Activated CD4-positive, alpha-beta T cell treated with anti-CD3 and anti-CD28 coated beads, Interleukin-2, amount 10 ng/mL, durations not matched to agents 7 days and 5 days (primary cell): ENCODE data around the gene ZC3H10. TPM values are rescaled to one million over a fixed set of nuclear protein-coding genes. Genes with fewer than 3 reads are reported as not detected.
"Not testable (repeated sequence)": the region's sequence is repeated elsewhere in the genome, so short reads cannot be mapped to it uniquely, and the experiment has no call there.

Experiments
- CTCF ChIA-PET: fragments of 350-600 bp; sonication (Branson Sonifier 250); formaldehyde crosslinking; loops from one replicate; lab custom pipeline; 2021; ENCODE audit warnings: antibody characterized with exemption; lab: Charles Lee
- POLR2A ChIA-PET: fragments of 350-600 bp; sonication (Branson Sonifier 250); formaldehyde crosslinking; loops from one replicate; lab custom pipeline; 2021; ENCODE audit warnings: antibody characterized with exemption; lab: Charles Lee
- DNase-seq: peaks from one replicate; pipeline ENCODE4 v3.0.0-alpha.2; 2020
- H3K27ac Mint-ChIP-seq: one replicate; pipeline ENCODE4 v1.8.0; 2021; ENCODE audit warnings: mild to moderate bottlenecking, moderate library complexity, mixed read lengths
- H3K27me3 Mint-ChIP-seq: one replicate; pipeline ENCODE4 v1.8.0; 2021; ENCODE audit warnings: mixed read lengths
- H3K36me3 Mint-ChIP-seq: one replicate; pipeline ENCODE4 v1.8.0; 2021; ENCODE audit warnings: low read depth, mixed read lengths
- H3K4me1 Mint-ChIP-seq: one replicate; pipeline ENCODE4 v1.8.0; 2021; ENCODE audit warnings: mixed read lengths
- H3K4me3 Mint-ChIP-seq: one replicate; pipeline ENCODE4 v1.8.0; 2021; ENCODE audit warnings: mild to moderate bottlenecking, moderate library complexity, mixed read lengths
- H3K9me3 Mint-ChIP-seq: one replicate; pipeline ENCODE4 v1.8.0; 2021; ENCODE audit warnings: mixed read lengths
- total RNA-seq, 2 experiments: library from RNA; stranded (reverse); gene quantifications; one replicate each; pipeline ENCODE4 v1.2.3, GENCODE V29; 2021

Gene ZC3H10
- total RNA-seq, 2 experiments from 2014 or later: 8.2 to 9.1 TPM

DNA sequence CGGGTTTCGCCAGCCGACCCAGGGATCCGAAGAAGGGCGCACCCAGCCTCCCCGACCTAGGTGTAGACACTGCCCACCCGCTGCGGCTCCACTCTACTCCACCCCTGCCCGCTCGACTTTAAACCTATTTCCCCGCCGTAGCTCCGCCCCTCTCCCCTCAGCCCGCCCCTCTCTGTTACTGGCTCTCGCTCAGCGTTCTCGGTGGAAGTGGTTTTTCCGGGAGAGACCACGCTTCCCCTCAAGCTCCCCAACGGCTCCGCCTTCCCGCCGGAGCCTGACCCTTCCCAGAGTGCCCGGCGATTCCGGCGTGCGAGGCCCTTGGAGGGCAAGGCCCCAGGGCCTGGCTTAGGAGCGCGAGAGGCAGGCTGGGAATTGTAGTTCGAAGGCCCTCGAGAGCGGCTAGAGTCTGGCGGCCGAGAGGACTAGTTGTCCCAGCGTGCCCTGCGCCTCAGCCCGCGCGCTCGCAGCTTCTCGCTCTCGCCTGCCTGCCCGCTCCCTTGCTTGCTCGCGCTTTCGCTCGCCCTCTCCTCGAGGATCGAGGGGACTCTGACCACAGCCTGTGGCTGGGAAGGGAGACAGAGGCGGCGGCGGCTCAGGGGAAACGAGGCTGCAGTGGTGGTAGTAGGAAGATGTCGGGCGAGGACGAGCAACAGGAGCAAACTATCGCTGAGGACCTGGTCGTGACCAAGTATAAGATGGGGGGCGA, 13.8 kb upstream of the ZC3H10 start, which contains the start of gene PA2G4:
Gene PA2G4, plus strand, starts transcription at position 451 of the 706 bp plus-strand sequence. Its CDS starts 179 bp downstream, at position 630.
- peak; percentile 99 for DNase-seq
- peak within 1 kb of the TSS; percentile 99 for H3K4me3 Mint-ChIP-seq
- ChIA-PET POLR2A (interaction anchor here (0.9 to 2.0 kb wide), 5 partner anchors 8 to 85 kb away, joined by 3 to 10 read pairs (median 4); partner anchors contain the start of genes SMARCC2 and ZC3H10), CTCF (interaction anchor here (0.6 to 5.5 kb wide), 13 partner anchors 13 to 1645 kb away, joined by 3 to 41 read pairs (median 4); partner anchors contain the start of genes ERBB3, RPL41, SMARCC2 and SUOX)
- H3K27me3 Mint-ChIP-seq: no peaks in the 10 kb centered on the region
- H3K36me3 Mint-ChIP-seq: peaks cover 48% of the 10 kb centered on the region
- H3K9me3 Mint-ChIP-seq: no peaks in the 10 kb centered on the region
- peaks cover 62% of the 10 kb centered on the region for H3K4me1 Mint-ChIP-seq
- peak within 1 kb of the TSS; percentile 98 for H3K27ac Mint-ChIP-seq

DNA sequence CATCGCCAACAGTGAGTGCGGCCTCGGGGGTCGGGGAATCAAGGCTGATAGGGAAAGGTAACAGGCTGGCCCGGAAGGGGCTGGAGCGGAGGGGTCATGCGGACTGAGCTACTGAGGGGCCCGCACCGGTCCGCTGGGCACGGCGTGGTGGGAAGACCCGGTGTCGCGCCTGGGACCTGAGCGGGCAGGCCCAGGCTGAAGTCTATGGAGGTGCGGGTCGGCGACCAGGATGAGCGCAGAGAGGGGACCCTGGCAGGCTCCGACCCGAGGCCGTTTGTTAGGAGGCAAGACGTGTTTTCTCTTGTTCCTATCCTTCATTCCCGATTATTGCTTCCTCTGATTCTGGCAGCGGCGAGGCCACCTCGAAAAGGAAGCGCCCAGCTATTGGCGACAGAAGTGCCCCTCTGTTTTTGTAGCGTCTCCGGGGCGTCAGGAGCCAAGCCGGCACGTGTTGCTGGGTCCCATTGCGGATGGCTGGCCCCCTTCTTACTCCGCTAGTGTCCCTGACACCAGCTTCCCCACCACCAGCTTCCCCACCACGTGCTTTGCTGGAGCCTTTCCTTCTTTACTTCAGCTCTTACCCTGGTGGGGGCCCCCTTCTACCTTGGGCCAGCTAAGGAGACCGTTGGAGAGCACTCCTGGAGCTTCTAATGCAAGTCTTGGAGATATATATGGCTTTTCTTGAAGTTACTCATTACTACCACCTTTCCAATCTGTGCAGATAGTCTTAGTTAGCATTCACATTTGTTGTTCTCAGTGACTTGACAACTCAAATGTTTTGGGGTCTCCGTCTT, 13.1 kb upstream of the ZC3H10 start:
- ChIA-PET CTCF (interaction anchor here (0.6 to 5.5 kb wide), 11 partner anchors 12 to 1645 kb away, joined by 3 to 41 read pairs (median 4); partner anchors contain the start of genes ERBB3, RPL41, SMARCC2 and SUOX), POLR2A (interaction anchor here (0.6 to 2.0 kb wide), 6 partner anchors 10 to 85 kb away, joined by 3 to 10 read pairs (median 4); partner anchors contain the start of genes ERBB3, SMARCC2 and ZC3H10)
- Mint-ChIP-seq H3K4me1 (peaks cover 60% of the 10 kb centered on the region), H3K36me3 (peaks cover 52% of the 10 kb centered on the region), H3K27me3 (no peaks in the 10 kb centered on the region), H3K27ac (peak overlapping the region; percentile 98), H3K9me3 (no peaks in the 10 kb centered on the region), H3K4me3 (peak overlapping the region; percentile 99)
- DNase-seq: peak; percentile 28

DNA sequence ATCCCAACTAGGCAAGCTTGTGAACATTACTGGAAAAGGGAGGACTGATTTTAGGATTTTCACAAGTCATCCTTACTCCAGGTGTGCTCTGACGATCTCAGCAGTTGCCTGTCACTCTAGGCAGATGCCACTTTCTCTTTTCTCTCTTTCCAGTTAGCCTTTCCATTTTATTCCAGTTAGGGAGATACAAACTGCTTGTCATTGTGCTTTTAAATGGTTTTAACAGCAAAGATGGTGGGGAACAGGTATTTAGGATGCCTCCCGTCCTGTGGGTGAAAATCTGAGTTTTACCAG, 12.5 kb upstream of the ZC3H10 start:
- H3K36me3 Mint-ChIP-seq: peaks cover 56% of the 10 kb centered on the region
- DNase-seq: no peak
- ChIA-PET POLR2A (interaction anchor here (0.6 to 0.9 kb wide), 2 partner anchors 10 to 26 kb away, joined by 3 read pairs; partner anchors contain the start of gene ERBB3), CTCF (interaction anchor here (0.8 to 5.5 kb wide), 3 partner anchors 12 to 110 kb away, joined by 3 to 41 read pairs (median 6); partner anchors contain the start of genes RPL41 and ZC3H10)
- peak overlapping the region; percentile 98 for H3K27ac Mint-ChIP-seq
- H3K4me3 Mint-ChIP-seq: peak overlapping the region; percentile 99
- no peaks in the 10 kb centered on the region for H3K9me3 Mint-ChIP-seq
- H3K4me1 Mint-ChIP-seq: peaks cover 59% of the 10 kb centered on the region
- H3K27me3 Mint-ChIP-seq: no peaks in the 10 kb centered on the region

DNA sequence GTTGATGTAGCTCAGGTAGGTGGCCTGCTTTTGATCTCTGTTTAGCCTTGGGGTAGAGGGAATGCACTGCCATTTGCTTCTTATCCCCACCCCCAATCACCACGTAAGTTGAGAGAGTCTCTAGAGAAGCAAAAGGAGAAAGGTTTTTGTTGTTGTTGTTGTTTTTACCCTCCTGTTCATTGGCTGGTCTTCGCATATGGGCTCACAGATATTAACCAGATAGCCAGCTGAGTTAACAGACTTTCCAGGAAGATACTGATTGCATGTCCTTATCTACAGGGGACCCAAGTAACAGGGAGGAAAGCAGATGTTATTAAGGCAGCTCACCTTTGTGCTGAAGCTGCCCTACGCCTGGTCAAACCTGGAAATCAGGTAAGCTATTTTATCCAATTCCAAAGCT, 10.8 kb upstream of the ZC3H10 start:
- H3K36me3 Mint-ChIP-seq: peaks cover 67% of the 10 kb centered on the region
- no peak overlapping the region for H3K27ac Mint-ChIP-seq
- no peak for DNase-seq
- H3K4me1 Mint-ChIP-seq: peaks cover 48% of the 10 kb centered on the region
- ChIA-PET POLR2A (no interaction called here), CTCF (interaction anchor here (1.0 to 2.7 kb wide), 5 partner anchors 11 to 111 kb away, joined by 3 to 13 read pairs (median 7); partner anchors contain the start of genes ESYT1, SMARCC2, SUOX and ZC3H10)
- no peak overlapping the region for H3K4me3 Mint-ChIP-seq
- no peaks in the 10 kb centered on the region for H3K9me3 Mint-ChIP-seq
- H3K27me3 Mint-ChIP-seq: no peaks in the 10 kb centered on the region

DNA sequence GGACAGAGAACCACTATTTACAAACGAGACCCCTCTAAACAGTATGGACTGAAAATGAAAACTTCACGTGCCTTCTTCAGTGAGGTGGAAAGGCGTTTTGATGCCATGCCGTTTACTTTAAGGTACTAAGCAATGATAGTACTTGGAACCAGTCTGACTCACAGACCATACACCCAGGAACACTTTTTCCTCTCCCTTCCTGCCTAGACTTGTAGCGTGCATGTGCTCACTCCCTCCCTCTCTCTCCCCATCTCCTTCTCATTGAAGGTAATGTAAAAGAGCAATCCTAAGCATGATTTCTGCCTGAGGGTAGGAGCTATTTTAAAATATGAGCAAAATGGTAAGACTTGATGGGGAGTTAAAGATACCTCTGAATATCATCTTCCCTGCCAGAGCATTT, 7.5 kb upstream of the ZC3H10 start:
- Mint-ChIP-seq H3K9me3 (no peaks in the 10 kb centered on the region), H3K27me3 (no peaks in the 10 kb centered on the region), H3K4me3 (no peak overlapping the region), H3K27ac (no peak overlapping the region), H3K36me3 (peaks cover 76% of the 10 kb centered on the region), H3K4me1 (peaks cover 43% of the 10 kb centered on the region)
- CTCF ChIA-PET: interaction anchor here (1.5 kb wide), 1 partner anchor 64 kb away, joined by 3 read pairs; no protein-coding TSS in a partner anchor
- POLR2A ChIA-PET: no interaction called here
- no peak for DNase-seq

DNA sequence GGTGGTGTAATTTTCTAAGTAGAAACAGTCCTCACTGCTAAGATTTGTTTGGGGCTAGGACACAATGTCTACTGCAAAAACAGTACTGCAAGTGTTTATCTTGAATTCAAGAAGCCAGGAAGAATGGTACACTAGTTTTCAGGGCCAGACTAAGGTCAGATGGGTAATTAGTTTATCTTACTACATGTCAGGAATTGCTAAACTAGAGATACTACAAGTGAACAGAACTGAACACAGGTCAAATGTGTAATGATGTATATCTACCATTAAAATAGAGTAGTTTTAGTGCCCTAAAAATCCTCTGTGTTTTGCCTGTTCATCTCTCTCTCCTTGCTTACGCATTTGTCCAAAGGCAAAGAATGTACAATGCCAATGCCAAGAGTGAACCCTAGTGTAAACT, 4.0 kb upstream of the ZC3H10 start:
- H3K36me3 Mint-ChIP-seq: peaks cover 61% of the 10 kb centered on the region
- ChIA-PET POLR2A (no interaction called here), CTCF (interaction anchor here (1.0 to 1.7 kb wide), 2 partner anchors 14 to 390 kb away, joined by 4 read pairs; partner anchors contain the start of gene ESYT1)
- no peaks in the 10 kb centered on the region for H3K27me3 Mint-ChIP-seq
- peaks cover 34% of the 10 kb centered on the region for H3K4me1 Mint-ChIP-seq
- no peak overlapping the region for H3K4me3 Mint-ChIP-seq
- no peak for DNase-seq
- no peak overlapping the region for H3K27ac Mint-ChIP-seq
- no peaks in the 10 kb centered on the region for H3K9me3 Mint-ChIP-seq

DNA sequence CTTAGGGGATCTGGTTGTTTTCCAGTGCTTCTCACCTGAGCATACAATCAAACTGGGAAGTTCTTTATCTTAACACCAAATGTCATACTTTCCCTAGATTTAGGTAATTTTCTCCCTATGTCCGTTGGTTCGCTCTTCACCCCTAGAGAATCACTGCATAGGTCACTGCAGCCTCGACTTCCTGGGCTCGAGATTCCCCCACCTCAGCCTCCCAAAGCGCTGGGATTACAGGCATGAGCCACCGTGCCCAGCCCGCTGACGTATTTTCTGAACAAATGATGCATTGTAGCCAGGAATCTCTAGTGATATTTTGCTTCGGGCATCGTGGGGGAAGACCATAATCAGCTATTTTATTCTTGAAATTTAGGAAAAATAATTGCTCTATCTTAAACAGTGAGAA, 2.7 kb upstream of the ZC3H10 start:
- Mint-ChIP-seq H3K27ac (peak overlapping the region; percentile 97), H3K27me3 (no peaks in the 10 kb centered on the region), H3K4me3 (peak overlapping the region; percentile 95), H3K36me3 (peaks cover 52% of the 10 kb centered on the region), H3K4me1 (peaks cover 44% of the 10 kb centered on the region), H3K9me3 (no peaks in the 10 kb centered on the region)
- POLR2A ChIA-PET: interaction anchor here (0.7 to 1.9 kb wide), 2 partner anchors 10 to 12 kb away, joined by 3 to 10 read pairs; partner anchors contain the start of gene PA2G4
- CTCF ChIA-PET: interaction anchor here (0.6 to 7.8 kb wide), 5 partner anchors 12 to 611 kb away, joined by 4 to 90 read pairs (median 41); partner anchors contain the start of genes ESYT1, PA2G4 and SMARCC2
- DNase-seq: no peak

DNA sequence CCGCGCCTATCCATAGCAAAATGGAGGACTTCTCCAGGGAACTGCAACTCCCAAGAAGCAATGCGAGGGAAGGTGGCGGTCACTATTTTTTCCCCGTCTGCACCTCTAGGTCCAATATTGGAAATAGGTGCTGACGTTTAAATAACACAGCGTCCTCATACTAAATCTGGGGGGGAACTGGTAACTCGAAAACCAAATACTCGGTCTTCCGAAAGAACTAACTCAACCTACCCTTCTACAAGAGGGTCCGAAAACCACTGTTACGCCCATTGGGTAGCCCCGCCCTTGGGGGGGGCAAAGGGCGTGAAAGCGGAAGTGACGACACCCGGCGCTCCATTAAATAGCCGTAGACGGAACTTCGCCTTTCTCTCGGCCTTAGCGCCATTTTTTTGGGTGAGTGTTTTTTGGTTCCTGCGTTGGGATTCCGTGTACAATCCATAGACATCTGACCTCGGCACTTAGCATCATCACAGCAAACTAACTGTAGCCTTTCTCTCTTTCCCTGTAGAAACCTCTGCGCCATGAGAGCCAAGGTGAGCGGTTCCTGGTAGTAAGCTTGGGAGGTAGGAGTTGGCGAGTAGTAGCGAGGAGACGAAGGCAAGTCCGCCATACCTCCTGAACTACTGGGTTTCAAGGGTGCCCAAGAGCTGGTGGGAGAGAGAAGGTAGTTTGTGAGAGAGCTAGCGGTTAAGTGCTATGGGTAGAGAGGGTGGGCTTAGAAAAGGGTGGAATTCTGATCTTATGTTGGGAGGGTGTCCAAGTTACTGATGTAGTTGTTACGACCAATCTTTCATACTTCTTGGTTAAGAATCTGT, 1.6 kb upstream of the ZC3H10 start, which contains the start of gene RPL41:
Gene RPL41, plus strand, starts transcription at position 367 of the 815 bp plus-strand sequence.
- ChIA-PET CTCF (interaction anchor here (0.6 to 7.8 kb wide), 5 partner anchors 12 to 72 kb away, joined by 3 to 90 read pairs (median 41); partner anchors contain the start of genes ESYT1, PA2G4 and SMARCC2), POLR2A (interaction anchor here (1.9 kb wide), 1 partner anchor 13 kb away, joined by 10 read pairs; the partner anchor contains the start of gene PA2G4)
- H3K4me1 Mint-ChIP-seq: peaks cover 41% of the 10 kb centered on the region
- H3K36me3 Mint-ChIP-seq: peaks cover 52% of the 10 kb centered on the region
- H3K27me3 Mint-ChIP-seq: no peaks in the 10 kb centered on the region
- H3K27ac Mint-ChIP-seq: peak within 1 kb of the TSS; percentile 97
- H3K9me3 Mint-ChIP-seq: no peaks in the 10 kb centered on the region
- peak; percentile 95 for DNase-seq
- H3K4me3 Mint-ChIP-seq: peak within 1 kb of the TSS; percentile 95

DNA sequence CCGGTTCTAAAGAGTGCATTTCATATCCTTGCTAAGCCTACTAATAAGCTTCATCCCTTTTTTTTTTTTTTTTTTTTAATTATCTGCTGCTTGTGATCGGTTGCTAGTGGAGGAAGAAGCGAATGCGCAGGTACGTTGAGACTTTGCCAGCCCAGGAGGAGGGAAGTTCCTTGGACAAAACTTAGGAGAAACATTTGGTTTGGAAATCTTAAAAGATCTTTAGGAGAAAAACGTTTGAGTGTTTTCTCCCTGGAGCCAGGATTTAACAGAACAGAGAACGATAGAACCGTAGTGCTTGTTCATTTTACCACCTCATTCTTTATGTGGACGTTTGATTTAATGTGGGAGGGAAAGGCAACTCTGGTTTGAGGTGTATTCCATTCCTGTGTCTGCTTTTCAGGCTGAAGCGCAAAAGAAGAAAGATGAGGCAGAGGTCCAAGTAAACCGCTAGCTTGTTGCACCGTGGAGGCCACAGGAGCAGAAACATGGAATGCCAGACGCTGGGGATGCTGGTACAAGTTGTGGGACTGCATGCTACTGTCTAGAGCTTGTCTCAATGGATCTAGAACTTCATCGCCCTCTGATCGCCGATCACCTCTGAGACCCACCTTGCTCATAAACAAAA, 872 bp upstream of the ZC3H10 start:
- ChIA-PET CTCF (interaction anchor here (0.6 to 7.8 kb wide), 8 partner anchors 9 to 80 kb away, joined by 3 to 90 read pairs (median 12); partner anchors contain the start of genes ESYT1, MYL6, MYL6B and PA2G4), POLR2A (interaction anchor here (1.3 to 1.4 kb wide), 2 partner anchors 10 to 35 kb away, joined by 3 to 12 read pairs; partner anchors contain the start of genes ESYT1 and MYL6B)
- Mint-ChIP-seq H3K4me3 (peak overlapping the region; percentile 95), H3K36me3 (peaks cover 51% of the 10 kb centered on the region), H3K27ac (peak overlapping the region; percentile 97), H3K4me1 (peaks cover 40% of the 10 kb centered on the region)
- not testable (repeated sequence) for H3K27me3 Mint-ChIP-seq, DNase-seq, H3K9me3 Mint-ChIP-seq

DNA sequence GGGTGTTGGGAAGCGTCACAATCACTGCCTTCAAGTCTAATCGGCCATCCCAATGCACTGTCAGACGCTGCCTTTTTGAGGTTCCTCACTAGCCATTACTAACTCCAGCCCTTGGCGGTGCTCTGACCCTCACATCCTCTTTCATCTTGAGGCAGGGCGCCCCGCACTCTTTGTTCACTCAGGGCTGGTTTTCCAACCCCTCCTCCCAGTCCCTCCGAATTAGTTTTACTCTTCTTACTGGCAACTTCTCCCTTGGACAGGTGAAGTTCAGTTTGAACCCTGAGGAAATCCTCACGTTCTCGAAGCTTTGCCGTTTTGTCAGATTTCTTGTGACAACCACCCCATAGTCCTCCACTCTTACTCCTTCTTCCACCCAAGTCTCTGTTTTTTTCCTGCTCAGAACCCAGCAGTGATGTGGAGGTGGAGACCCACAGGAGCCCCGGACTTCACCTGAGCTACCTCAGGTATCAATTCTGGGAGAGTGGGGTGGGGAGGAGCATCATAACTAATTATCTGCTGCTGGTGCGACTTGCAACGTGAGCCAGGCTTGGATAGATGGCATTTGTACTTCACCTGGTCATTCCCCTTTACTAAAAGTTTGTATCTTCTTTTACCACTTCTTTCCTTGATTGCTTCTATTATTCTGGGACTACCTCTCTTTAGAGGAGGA, 757 bp downstream of the ZC3H10 start:
- CTCF ChIA-PET: interaction anchor here (0.7 to 7.8 kb wide), 29 partner anchors 10 to 567 kb away, joined by 3 to 90 read pairs (median 4); partner anchors contain the start of genes CNPY2, COQ10A, ESYT1 and MYL6
- DNase-seq: no peak

More for the DNA sequence above, 757 bp downstream of the ZC3H10 start:
- POLR2A ChIA-PET: interaction anchor here (0.7 to 1.7 kb wide), 6 partner anchors 9 to 110 kb away, joined by 3 to 12 read pairs (median 4); partner anchors contain the start of genes ESYT1, MYL6B, PA2G4 and SMARCC2
- no peaks in the 10 kb centered on the region for H3K27me3 Mint-ChIP-seq
- H3K9me3 Mint-ChIP-seq: no peaks in the 10 kb centered on the region
- H3K36me3 Mint-ChIP-seq: peaks cover 37% of the 10 kb centered on the region
- H3K4me3 Mint-ChIP-seq: peak overlapping the region; percentile 95
- H3K4me1 Mint-ChIP-seq: peaks cover 39% of the 10 kb centered on the region
- peak overlapping the region; percentile 97 for H3K27ac Mint-ChIP-seq
